ENCODE data around the gene PBRM1.

GRCh38 chr3:52694528-52695189, 8.9 kb upstream of the PBRM1 start:
- TF ChIP-seq POLR2AphosphoS5 (IDR thresholded peaks at IDR 0.05; ENCODE audit: low read depth, low read length) = no peak
- TF ChIP-seq, protein P1, sequence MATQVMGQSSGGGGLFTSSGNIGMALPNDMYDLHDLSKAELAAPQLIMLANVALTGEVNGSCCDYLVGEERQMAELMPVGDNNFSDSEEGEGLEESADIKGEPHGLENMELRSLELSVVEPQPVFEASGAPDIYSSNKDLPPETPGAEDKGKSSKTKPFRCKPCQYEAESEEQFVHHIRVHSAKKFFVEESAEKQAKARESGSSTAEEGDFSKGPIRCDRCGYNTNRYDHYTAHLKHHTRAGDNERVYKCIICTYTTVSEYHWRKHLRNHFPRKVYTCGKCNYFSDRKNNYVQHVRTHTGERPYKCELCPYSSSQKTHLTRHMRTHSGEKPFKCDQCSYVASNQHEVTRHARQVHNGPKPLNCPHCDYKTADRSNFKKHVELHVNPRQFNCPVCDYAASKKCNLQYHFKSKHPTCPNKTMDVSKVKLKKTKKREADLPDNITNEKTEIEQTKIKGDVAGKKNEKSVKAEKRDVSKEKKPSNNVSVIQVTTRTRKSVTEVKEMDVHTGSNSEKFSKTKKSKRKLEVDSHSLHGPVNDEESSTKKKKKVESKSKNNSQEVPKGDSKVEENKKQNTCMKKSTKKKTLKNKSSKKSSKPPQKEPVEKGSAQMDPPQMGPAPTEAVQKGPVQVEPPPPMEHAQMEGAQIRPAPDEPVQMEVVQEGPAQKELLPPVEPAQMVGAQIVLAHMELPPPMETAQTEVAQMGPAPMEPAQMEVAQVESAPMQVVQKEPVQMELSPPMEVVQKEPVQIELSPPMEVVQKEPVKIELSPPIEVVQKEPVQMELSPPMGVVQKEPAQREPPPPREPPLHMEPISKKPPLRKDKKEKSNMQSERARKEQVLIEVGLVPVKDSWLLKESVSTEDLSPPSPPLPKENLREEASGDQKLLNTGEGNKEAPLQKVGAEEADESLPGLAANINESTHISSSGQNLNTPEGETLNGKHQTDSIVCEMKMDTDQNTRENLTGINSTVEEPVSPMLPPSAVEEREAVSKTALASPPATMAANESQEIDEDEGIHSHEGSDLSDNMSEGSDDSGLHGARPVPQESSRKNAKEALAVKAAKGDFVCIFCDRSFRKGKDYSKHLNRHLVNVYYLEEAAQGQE (IDR thresholded peaks at IDR 0.05; ENCODE audit: insufficient read depth in 1 of 2, low read depth in 2 of 2, low read length in 2 of 2) = no peak
- TF ChIP-seq SIN3A (IDR thresholded peaks at IDR 0.05; ENCODE audit: borderline replicate concordance, insufficient read depth, low read length) = no peak
